ENCODE measurements around the gene MYH9.

Gene MYH9

DNA sequence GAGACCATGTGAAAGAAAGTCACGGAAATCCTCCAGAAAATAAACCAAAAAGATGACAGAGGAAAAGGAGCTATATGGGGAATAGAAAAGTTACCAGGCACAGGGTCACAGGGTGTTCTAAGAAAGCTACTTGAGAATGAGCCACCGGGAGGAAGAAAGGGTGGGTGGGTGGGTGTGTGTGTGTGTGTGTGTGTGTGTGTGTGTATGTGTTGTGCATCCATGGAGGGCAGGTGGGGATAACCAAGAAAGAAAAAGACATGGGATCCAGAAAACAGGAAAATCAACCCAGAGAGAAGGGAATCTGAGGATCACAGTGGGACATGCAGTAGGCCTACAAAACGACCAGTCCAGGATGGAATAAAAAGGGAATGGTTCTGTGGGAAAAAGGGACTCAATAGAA, 152.2 kb downstream of the MYH9 start:
- TF ChIP-seq, protein P1, sequence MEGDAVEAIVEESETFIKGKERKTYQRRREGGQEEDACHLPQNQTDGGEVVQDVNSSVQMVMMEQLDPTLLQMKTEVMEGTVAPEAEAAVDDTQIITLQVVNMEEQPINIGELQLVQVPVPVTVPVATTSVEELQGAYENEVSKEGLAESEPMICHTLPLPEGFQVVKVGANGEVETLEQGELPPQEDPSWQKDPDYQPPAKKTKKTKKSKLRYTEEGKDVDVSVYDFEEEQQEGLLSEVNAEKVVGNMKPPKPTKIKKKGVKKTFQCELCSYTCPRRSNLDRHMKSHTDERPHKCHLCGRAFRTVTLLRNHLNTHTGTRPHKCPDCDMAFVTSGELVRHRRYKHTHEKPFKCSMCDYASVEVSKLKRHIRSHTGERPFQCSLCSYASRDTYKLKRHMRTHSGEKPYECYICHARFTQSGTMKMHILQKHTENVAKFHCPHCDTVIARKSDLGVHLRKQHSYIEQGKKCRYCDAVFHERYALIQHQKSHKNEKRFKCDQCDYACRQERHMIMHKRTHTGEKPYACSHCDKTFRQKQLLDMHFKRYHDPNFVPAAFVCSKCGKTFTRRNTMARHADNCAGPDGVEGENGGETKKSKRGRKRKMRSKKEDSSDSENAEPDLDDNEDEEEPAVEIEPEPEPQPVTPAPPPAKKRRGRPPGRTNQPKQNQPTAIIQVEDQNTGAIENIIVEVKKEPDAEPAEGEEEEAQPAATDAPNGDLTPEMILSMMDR (IDR thresholded peaks at IDR 0.05; ENCODE audit: extremely low read depth, insufficient read depth, missing control alignments), result no peak
- in situ Hi-C loops (cut with MboI; ENCODE audit: low pct_unique_long_range_greater_than_20kb, low sequenced_read_pairs, unreplicated experiment), result no loop called here
- no peak for DNase-seq (ENCODE audit: low spot score)

DNA sequence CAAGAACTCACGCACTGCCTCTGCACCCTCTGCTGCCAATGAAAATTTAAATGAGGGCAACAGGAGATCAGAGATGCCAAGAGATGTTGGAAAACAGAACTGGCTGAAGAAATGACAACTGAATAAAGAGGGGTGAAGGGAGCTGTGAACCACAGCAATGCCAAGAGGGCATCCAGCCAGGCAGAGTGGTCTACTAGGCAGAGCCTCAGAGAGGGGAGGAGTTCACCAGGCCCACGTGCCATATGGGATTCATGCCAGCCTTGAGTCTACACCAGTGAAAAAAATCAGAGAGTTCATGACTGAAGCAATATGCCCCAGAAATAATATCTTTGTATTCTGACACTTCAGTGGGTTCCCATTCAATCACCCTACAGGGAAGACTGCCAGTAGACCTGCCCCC, 152.8 kb downstream of the MYH9 start:
- no peak for DNase-seq (ENCODE audit: low spot score)
- TF ChIP-seq, protein P1 (IDR thresholded peaks at IDR 0.05; ENCODE audit: extremely low read depth, insufficient read depth, missing control alignments), result no peak
- in situ Hi-C loops (cut with MboI; ENCODE audit: low pct_unique_long_range_greater_than_20kb, low sequenced_read_pairs, unreplicated experiment), result no loop called here

DNA sequence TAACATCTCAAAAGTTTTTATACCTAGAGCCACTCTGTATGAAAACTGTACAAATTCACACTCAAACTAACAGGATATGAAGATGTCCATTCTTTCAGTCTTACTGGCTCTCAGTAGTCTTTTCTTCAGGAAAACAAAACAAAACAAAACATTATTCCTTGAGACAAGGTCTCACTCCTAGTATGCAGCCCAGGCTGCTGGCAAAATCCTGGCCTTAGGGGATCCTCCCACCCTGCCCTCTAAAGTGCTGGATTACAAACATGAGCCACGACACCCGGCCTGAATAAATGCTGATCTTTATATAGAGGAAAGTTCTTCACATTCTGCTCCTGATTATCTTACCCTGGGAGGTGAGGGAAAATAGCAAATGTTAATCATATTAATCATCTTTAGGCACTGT, 153.6 kb downstream of the MYH9 start:
- TF ChIP-seq, protein P1 (IDR thresholded peaks at IDR 0.05; ENCODE audit: extremely low read depth, insufficient read depth, missing control alignments), result no peak
- DNase-seq (ENCODE audit: low spot score), result no peak
- in situ Hi-C loops (cut with MboI; ENCODE audit: low pct_unique_long_range_greater_than_20kb, low sequenced_read_pairs, unreplicated experiment), result no loop called here

DNA sequence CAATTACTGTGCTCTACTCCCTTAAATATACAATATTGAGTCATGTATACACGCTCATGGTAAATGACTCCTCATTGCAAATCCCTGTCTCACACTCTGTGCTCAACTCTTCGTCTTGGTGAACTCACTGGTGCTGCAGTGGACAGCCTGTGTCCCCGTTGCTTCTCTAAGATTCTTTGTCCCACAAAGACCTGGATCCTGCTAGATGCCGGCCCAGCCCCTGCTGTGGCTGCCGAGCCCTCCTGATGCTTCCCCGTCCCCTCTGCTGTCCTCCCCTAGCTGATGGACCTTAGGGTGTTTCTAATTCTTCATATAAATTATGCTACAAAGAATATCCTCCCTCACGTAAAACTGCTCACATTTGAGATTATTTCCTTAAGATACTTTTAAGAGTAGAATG, 154.0 kb downstream of the MYH9 start:
- DNase-seq (ENCODE audit: low spot score), result no peak
- TF ChIP-seq, protein P1 (IDR thresholded peaks at IDR 0.05; ENCODE audit: extremely low read depth, insufficient read depth, missing control alignments), result no peak
- in situ Hi-C loops (cut with MboI; ENCODE audit: low pct_unique_long_range_greater_than_20kb, low sequenced_read_pairs, unreplicated experiment), result no loop called here

DNA sequence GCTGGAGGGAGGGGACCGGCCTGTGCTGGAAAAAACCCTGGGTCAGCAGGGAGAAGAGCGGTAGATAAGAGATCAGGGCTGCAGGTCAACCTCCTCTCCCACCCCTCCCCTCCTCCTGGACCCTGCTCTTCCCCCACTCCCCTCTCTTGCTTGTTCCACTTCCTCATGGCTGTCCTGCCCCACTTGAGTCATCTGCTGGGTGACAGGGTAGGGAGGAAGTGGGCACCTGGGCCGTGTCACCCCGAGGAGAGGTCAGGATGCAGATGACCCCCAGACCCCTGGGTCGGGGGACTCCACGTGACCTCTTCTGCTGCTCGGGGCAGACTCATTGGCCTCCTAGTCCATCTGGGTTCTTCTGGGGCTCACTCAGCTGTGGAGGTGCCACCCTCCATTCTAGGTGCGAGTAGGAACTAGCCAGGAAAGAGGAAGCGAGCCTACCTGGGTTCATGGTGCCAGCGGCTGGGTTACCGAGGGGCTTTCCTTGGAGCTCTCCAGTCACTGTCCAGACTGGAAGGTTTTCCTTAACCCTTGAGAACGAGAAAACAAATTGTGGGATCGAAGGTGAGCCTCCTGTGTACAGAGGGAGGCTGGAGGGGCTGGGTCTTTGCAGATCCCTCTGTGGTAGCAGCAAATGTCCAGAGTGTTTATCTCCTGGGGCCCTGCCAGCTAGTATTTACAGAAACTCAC, 154.9 kb downstream of the MYH9 start:
- TF ChIP-seq, protein P1 (IDR thresholded peaks at IDR 0.05; ENCODE audit: extremely low read depth, insufficient read depth, missing control alignments), result no peak
- in situ Hi-C loops (cut with MboI; ENCODE audit: low pct_unique_long_range_greater_than_20kb, low sequenced_read_pairs, unreplicated experiment), result no loop called here

More for the DNA sequence above, 154.9 kb downstream of the MYH9 start:
- DNase-seq (ENCODE audit: low spot score), result no peak
